Left lung (tissue), 10 donors: ENCODE data around the gene HOXD11. TPM values are rescaled to one million over a fixed set of nuclear protein-coding genes. Genes with fewer than 3 reads are reported as not detected.

Experiments used
- ATAC-seq: fragments of 200-7000 bp; cut with Tn5 transposase; one replicate; pipeline ENCODE4 v1.9.1; 2020; ENCODE audit warnings: moderate library complexity
- DNase-seq, 4 donors: peaks; one replicate each; pipeline ENCODE4 v3.0.0-alpha.2; 2013 to 2020
- H3K27ac ChIP-seq, 2 donors: fragments of 200-600 bp; sonication (generic) in 1 of 2; one replicate each; pipeline versions ENCODE4 v1.5.0 to v1.8.0; 2020 to 2021
- H3K27me3 ChIP-seq, 2 donors: fragments of 200-600 bp; sonication (generic) in 1 of 2; one replicate each; pipeline versions ENCODE4 v1.5.0 to v1.8.0; 2020 to 2021
- H3K36me3 ChIP-seq, 2 donors: fragments of 200-600 bp; sonication (generic) in 1 of 2; one replicate each; pipeline versions ENCODE4 v1.5.0 to v1.8.0; 2020 to 2021
- H3K4me1 ChIP-seq, 2 donors: fragments of 200-600 bp; one replicate each; pipeline ENCODE4 v1.8.0; 2021
- H3K4me3 ChIP-seq, 2 donors: fragments of 200-600 bp; sonication (generic) in 1 of 2; one replicate each; pipeline versions ENCODE4 v1.5.0 to v1.8.0; 2020 to 2021; ENCODE audit warnings: mild to moderate bottlenecking in 1 of 2
- H3K9me3 ChIP-seq, 2 donors: fragments of 200-600 bp; sonication (generic) in 1 of 2; one replicate each; pipeline versions ENCODE4 v1.5.0 to v1.8.0; 2020 to 2021
- intact Hi-C, 2 donors: fragments of 100-400 bp; cut with DNase I; formaldehyde crosslinking; loops; one replicate each; pipeline versions ENCODE4 v1.11.2 to v1.14.2; 2022
- polyA plus RNA-seq, 6 donors: library from polyadenylated mRNA; unstranded; fragments of 120-200 nt; gene quantifications; one replicate each; pipeline ENCODE4 v1.2.1, GENCODE V29; 2013; ENCODE audit not compliant: insufficient read length in 6 of 6
- total RNA-seq, 2 donors: library from RNA; stranded (reverse); fragmentation: NEBNext Ultra II Directional; extraction: Animal tissue kit (Norgen Biotek cat#: 25700); gene quantifications; one replicate each; pipeline ENCODE4 v1.2.1, GENCODE V29; 2021
- TF ChIP-seq, protein P1 (sequence below), 2 donors: fragments of 200-600 bp; sonication (generic) in 1 of 2; IDR thresholded peaks; one replicate each; pipeline versions ENCODE4 v1.5.0 to v1.8.0; 2021; ENCODE audit warnings: antibody characterized with exemption in 2 of 2
- donor health status: DM: no; HTN: yes; CAD: no.
- donor health status: DM: no; HTN: no; CAD: no.

The HOXD11 gene
- total and polyA plus RNA-seq, 8 donors, result 0.21 to 0.51 (median 0.25) TPM; not detected in 5

DNA sequence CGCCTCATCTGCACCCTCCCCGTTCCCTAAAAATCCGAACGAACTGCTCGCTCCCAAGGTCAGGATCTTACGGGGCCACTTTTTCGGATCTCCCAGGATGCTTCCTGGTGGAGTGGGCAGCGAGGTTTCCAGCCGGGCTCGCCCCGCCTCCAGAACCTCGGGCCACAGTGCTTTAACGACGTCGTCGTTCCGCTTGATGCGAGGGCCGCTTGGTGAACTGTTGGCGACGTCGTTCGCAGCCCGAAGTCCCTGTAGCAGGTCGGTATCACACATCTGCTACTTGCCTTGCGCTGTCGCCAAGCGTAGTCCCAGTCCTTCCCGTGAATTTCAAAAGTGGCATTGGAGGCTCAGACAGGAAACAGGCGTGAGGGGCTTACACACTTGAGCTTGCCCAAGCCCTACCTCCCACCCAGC, 38.7 kb upstream of the HOXD11 start:
- no peak for ATAC-seq
- Histone ChIP-seq H3K27me3 (peaks cover 89 to 100% of the 10 kb centered on the region in 2 donors), H3K27ac (no peak overlapping the region), H3K9me3 (no peaks in the 10 kb centered on the region), H3K4me3 (no peak overlapping the region), H3K36me3 (no peaks in the 10 kb centered on the region), H3K4me1 (peaks cover 8 to 17% of the 10 kb centered on the region in 2 donors)
- TF ChIP-seq, protein P1, sequence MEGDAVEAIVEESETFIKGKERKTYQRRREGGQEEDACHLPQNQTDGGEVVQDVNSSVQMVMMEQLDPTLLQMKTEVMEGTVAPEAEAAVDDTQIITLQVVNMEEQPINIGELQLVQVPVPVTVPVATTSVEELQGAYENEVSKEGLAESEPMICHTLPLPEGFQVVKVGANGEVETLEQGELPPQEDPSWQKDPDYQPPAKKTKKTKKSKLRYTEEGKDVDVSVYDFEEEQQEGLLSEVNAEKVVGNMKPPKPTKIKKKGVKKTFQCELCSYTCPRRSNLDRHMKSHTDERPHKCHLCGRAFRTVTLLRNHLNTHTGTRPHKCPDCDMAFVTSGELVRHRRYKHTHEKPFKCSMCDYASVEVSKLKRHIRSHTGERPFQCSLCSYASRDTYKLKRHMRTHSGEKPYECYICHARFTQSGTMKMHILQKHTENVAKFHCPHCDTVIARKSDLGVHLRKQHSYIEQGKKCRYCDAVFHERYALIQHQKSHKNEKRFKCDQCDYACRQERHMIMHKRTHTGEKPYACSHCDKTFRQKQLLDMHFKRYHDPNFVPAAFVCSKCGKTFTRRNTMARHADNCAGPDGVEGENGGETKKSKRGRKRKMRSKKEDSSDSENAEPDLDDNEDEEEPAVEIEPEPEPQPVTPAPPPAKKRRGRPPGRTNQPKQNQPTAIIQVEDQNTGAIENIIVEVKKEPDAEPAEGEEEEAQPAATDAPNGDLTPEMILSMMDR (IDR thresholded peaks at IDR 0.05), result no peak
- intact Hi-C loops, result no loop called here
- DNase-seq, result no peak

DNA sequence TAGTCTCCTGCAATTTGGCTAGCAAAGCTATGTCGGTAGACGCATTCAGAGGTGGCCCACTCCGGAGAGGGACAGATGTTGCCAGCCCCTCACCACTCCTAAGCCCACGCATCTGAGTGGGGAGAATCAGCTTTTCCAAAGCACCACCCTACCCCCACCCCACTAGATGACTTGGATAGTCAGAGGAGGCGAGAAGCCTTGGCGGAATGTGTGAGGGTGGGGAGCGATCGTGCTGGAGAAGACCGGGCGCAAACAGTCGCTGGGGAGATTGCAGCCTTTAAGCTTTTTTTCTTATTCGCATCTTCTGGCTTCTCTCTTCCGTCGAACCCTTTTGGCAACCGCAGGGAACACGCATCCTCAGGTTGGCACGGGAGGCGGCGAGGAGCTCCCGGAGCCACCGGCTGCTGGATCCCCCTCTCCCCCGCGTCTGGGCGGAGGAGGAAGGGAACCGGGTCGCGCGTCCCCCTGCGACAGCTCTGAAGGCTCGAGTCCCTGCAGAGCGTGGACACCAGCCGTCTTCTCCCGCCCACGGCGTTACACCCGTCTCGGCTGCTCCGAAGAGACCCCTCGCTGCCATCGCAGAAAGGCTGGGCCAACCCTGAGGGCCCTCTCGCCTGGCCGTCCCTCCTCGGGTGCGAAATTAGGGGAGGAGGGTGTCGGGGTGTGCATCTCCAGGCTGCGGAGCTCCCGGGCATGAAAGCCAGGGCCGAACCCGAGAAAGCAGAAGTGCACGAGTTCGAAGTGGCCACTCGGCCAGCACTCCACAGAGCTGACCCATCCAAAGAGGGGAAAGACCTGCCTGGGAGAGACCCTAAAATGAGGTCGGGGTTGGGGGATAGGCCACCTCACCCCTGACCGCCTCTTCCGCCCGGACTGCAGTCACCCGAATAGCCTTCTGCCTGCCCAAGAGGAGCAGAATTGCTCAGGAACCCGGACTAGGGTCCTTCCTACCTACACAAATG, 35.5 kb upstream of the HOXD11 start:
- DNase-seq (no peak), ATAC-seq (no peak)
- Histone ChIP-seq H3K9me3 (no peaks in the 10 kb centered on the region), H3K27me3 (peaks cover 95 to 100% of the 10 kb centered on the region in 2 donors), H3K4me1 (peaks cover 8 to 17% of the 10 kb centered on the region in 2 donors), H3K36me3 (no peaks in the 10 kb centered on the region), H3K27ac (no peak overlapping the region), H3K4me3 (no peak overlapping the region)
- intact Hi-C loops, result no loop called here
- TF ChIP-seq, protein P1 (IDR thresholded peaks at IDR 0.05), result no peak

- ATAC-seq (no peak), DNase-seq (no peak)
- H3K36me3 ChIP-seq, result no peaks in the 10 kb centered on the region
- peaks cover 95 to 100% of the 10 kb centered on the region in 2 donors for H3K27me3 ChIP-seq
- H3K4me3 ChIP-seq, result no peak overlapping the region
- intact Hi-C loops, result no loop called here
- H3K9me3 ChIP-seq, result no peaks in the 10 kb centered on the region
- TF ChIP-seq, protein P1 (IDR thresholded peaks at IDR 0.05), result no peak
- no peak overlapping the region for H3K27ac ChIP-seq
- peaks cover 5 to 11% of the 10 kb centered on the region in 2 donors for H3K4me1 ChIP-seq
These were observed 34.8 kb upstream of the HOXD11 start for GRCh38 chr2:176072292-176072669.

DNA sequence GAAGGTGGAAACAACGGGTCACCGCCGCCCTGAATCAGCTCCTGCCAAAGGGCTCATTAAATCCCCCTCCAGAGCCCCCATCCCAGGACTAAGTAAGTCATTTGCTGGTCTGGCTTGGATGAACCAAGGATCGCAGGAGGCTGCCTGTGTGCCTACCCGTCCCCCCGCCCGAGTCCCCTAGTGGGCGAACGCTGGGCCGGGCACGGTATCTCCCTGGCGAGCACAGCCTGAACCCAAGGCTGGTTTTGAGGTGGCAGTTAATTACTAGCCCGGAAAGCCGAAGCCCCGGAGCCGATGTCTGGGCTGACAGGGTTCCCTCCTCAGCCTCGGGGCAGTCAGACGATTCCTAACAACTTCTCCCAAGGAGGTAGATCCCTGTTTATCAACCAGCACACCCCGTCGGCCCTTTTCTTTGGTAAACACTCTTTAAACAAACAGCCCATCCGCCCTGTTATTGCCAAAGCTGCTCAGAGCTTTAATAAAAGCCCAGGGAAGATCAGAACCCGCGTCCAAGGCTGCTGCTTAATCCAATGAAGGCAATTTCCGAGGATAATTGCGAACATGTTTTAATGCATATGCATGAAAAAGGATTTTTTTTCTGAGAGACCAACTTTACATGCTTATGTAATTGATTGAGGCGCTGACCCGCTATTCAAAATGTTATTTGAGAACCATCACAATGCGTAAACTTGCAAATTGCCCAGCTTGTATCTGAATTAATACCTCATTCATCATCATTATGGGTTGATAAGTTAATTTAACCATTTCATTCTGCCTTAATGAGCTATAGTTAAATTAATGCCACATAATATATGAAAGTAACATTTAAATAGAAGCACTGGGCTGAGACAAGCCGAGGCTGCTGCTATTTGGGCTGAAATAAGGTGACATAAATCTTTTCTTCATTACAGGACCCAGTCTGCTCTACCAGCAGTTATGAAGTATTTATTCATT, 33.9 kb upstream of the HOXD11 start:
- intact Hi-C loops, result no loop called here
- Histone ChIP-seq H3K9me3 (no peaks in the 10 kb centered on the region), H3K27me3 (peaks cover 95 to 100% of the 10 kb centered on the region in 2 donors), H3K4me1 (peaks cover 0 to 4% of the 10 kb centered on the region in 2 donors), H3K27ac (no peak overlapping the region), H3K36me3 (no peaks in the 10 kb centered on the region), H3K4me3 (no peak overlapping the region)
- TF ChIP-seq, protein P1 (IDR thresholded peaks at IDR 0.05), result no peak
- ATAC-seq (no peak), DNase-seq (no peak)
